GM23338 (cell line): ENCODE measurements around the gene GUCY2C. TPM values are rescaled to one million over a fixed set of nuclear protein-coding genes. Genes with fewer than 3 reads are reported as not detected.

Experiments
- ATAC-seq: fragments of 200-7000 bp; cut with Tn5 transposase; 3 replicates; pipeline ENCODE4 v1.9.1; 2020
- DNase-seq: peaks from one replicate; pipeline ENCODE4 v3.0.0-alpha.2; 2015; ENCODE audit warnings: low spot score
- H2AFZ ChIP-seq: fragments of 200-600 bp; sonication (generic); 2 replicates; pipeline ENCODE4 v1.8.0; 2016; ENCODE audit warnings: antibody characterized with exemption, mild to moderate bottlenecking, moderate library complexity
- H3F3A ChIP-seq: fragments of 200-600 bp; sonication (generic); replicated peaks from 2 replicates; pipeline ENCODE4 v1.8.0; 2017; ENCODE audit warnings: antibody characterized with exemption, mixed run types, low read depth
- H3K27ac ChIP-seq: fragments of 200-600 bp; sonication (generic); 2 replicates; pipeline ENCODE4 v1.6.1; 2016; ENCODE audit warnings: low read depth
- H3K27me3 ChIP-seq: fragments of 200-600 bp; sonication (generic); 2 replicates; pipeline ENCODE4 v1.8.0; 2016; ENCODE audit warnings: mild to moderate bottlenecking, mixed run types, moderate library complexity; ENCODE audit not compliant: insufficient read depth
- H3K36me3 ChIP-seq: fragments of 200-600 bp; sonication (generic); 2 replicates; pipeline ENCODE4 v1.8.0; 2016; ENCODE audit warnings: mild to moderate bottlenecking; ENCODE audit not compliant: insufficient read depth
- H3K4me1 ChIP-seq: fragments of 200-600 bp; sonication (generic); 2 replicates; pipeline ENCODE4 v1.8.0; 2016; ENCODE audit warnings: mild to moderate bottlenecking, moderate library complexity; ENCODE audit not compliant: insufficient read depth
- H3K4me2 ChIP-seq: fragments of 200-600 bp; sonication (generic); 2 replicates; pipeline ENCODE4 v1.7.1; 2017; ENCODE audit warnings: mixed run types
- H3K4me3 ChIP-seq: fragments of 200-600 bp; sonication (generic); 2 replicates; pipeline ENCODE4 v1.6.1; 2016; ENCODE audit warnings: mixed run types
- H3K79me2 ChIP-seq: fragments of 200-600 bp; sonication (generic); replicated peaks from 2 replicates; pipeline ENCODE4 v1.8.0; 2017; ENCODE audit warnings: mild to moderate bottlenecking; ENCODE audit not compliant: insufficient read depth
- H3K9me2 ChIP-seq: fragments of 200-600 bp; sonication (generic); 2 replicates; pipeline ENCODE4 v1.8.0; 2017; ENCODE audit not compliant: insufficient read depth
- H4K20me1 ChIP-seq: fragments of 200-600 bp; sonication (generic); replicated peaks from 2 replicates; pipeline ENCODE4 v1.8.0; 2017; ENCODE audit warnings: mild to moderate bottlenecking; ENCODE audit not compliant: insufficient read depth
- H3K27ac Mint-ChIP-seq: 2 replicates; pipeline ENCODE4 v1.8.0; 2020; ENCODE audit warnings: inconsistent platforms, mild to moderate bottlenecking, moderate library complexity, mixed read lengths
- H3K27me3 Mint-ChIP-seq: 3 replicates; pipeline ENCODE4 v1.8.0; 2022; ENCODE audit warnings: low read depth, mild to moderate bottlenecking, moderate library complexity, mixed read lengths, inconsistent platforms; ENCODE audit not compliant: insufficient read depth, poor library complexity
- H3K36me3 Mint-ChIP-seq: 3 replicates; pipeline ENCODE4 v1.8.0; 2021; ENCODE audit warnings: low read depth, mild to moderate bottlenecking, inconsistent platforms, moderate library complexity, mixed read lengths
- H3K4me1 Mint-ChIP-seq: 3 replicates; pipeline ENCODE4 v1.8.0; 2020; ENCODE audit warnings: mild to moderate bottlenecking, inconsistent platforms, mixed read lengths
- H3K4me3 Mint-ChIP-seq: 3 replicates; pipeline ENCODE4 v1.8.0; 2021; ENCODE audit warnings: moderate library complexity, mild to moderate bottlenecking, inconsistent platforms, mixed read lengths
- H3K9me3 Mint-ChIP-seq: 3 replicates; pipeline ENCODE4 v1.8.0; 2020; ENCODE audit warnings: moderate library complexity, mild to moderate bottlenecking, inconsistent platforms, mixed read lengths
- CREB1 ChIP-seq: fragments of 250-450 bp; sonication (Bioruptor Pico); IDR thresholded peaks from 2 replicates; pipeline ENCODE4 v1.5.0; 2020; ENCODE audit warnings: low read depth, mild to moderate bottlenecking, moderate library complexity
- CTCF ChIP-seq, 2 experiments: fragments of 200-600 bp in 1 of 2; sonication (generic) in 1 of 2; conservative IDR thresholded peaks; 2 replicates each; pipeline versions ENCODE4 v1.5.1 to v1.6.1; 2016 to 2017; ENCODE audit warnings: antibody characterized with exemption in 2 of 2, low read depth in 2 of 2, mild to moderate bottlenecking in 2 of 2, moderate library complexity in 1 of 2
- ETS1 ChIP-seq: IDR thresholded peaks from 2 replicates; pipeline ENCODE4 v1.6.1; 2016; ENCODE audit warnings: antibody characterized with exemption
- EZH2phosphoT487 ChIP-seq: fragments of 200-600 bp; sonication (generic); IDR thresholded peaks from one replicate; pipeline ENCODE4 v1.8.1; 2018; ENCODE audit warnings: antibody characterized with exemption; ENCODE audit not compliant: unreplicated experiment
- JUNB ChIP-seq: IDR thresholded peaks from one replicate; pipeline ENCODE4 v1.6.1; 2016; ENCODE audit warnings: antibody characterized with exemption; ENCODE audit not compliant: unreplicated experiment
- POLR2AphosphoS5 ChIP-seq: IDR thresholded peaks from 2 replicates; pipeline ENCODE4 v1.6.1; 2016; ENCODE audit warnings: antibody characterized with exemption, low read depth
- STAT1 ChIP-seq: IDR thresholded peaks from one replicate; pipeline ENCODE4 v1.6.1; 2016; ENCODE audit warnings: antibody characterized with exemption; ENCODE audit not compliant: unreplicated experiment
- ZNF114 ChIP-seq: fragments of 250-450 bp; sonication (Bioruptor Pico); IDR thresholded peaks from 2 replicates; pipeline ENCODE4 v1.5.0; 2020; ENCODE audit warnings: mild to moderate bottlenecking, moderate library complexity
- polyA plus RNA-seq: library from polyadenylated mRNA; unstranded; fragments of >200 nt; fragmentation: Nextera tagmentation; extraction: Ambion mirVana; gene quantifications from 2 replicates; pipeline ENCODE4 v1.2.1, GENCODE V29; 2016
- total RNA-seq: library from RNA; depleted of rRNA; stranded (reverse); fragments of >200 nt; shearing (Covaris generic); gene quantifications from 2 replicates; pipeline ENCODE4 v1.2.3, GENCODE V29; 2014
- TF ChIP-seq, protein P1 (sequence below): fragments of 250-450 bp; sonication (Bioruptor Pico); IDR thresholded peaks from 2 replicates; pipeline ENCODE4 v1.5.0; 2020; ENCODE audit warnings: mild to moderate bottlenecking, moderate library complexity
- TF ChIP-seq, protein P2 (sequence below): IDR thresholded peaks from one replicate; pipeline ENCODE4 v1.6.1; 2018; ENCODE audit warnings: antibody characterized with exemption; ENCODE audit not compliant: unreplicated experiment

GUCY2C gene
- total and polyA plus RNA-seq, 2 experiments from 2014 or later, result 2.1 to 3.1 TPM

- TF ChIP-seq, protein P1, sequence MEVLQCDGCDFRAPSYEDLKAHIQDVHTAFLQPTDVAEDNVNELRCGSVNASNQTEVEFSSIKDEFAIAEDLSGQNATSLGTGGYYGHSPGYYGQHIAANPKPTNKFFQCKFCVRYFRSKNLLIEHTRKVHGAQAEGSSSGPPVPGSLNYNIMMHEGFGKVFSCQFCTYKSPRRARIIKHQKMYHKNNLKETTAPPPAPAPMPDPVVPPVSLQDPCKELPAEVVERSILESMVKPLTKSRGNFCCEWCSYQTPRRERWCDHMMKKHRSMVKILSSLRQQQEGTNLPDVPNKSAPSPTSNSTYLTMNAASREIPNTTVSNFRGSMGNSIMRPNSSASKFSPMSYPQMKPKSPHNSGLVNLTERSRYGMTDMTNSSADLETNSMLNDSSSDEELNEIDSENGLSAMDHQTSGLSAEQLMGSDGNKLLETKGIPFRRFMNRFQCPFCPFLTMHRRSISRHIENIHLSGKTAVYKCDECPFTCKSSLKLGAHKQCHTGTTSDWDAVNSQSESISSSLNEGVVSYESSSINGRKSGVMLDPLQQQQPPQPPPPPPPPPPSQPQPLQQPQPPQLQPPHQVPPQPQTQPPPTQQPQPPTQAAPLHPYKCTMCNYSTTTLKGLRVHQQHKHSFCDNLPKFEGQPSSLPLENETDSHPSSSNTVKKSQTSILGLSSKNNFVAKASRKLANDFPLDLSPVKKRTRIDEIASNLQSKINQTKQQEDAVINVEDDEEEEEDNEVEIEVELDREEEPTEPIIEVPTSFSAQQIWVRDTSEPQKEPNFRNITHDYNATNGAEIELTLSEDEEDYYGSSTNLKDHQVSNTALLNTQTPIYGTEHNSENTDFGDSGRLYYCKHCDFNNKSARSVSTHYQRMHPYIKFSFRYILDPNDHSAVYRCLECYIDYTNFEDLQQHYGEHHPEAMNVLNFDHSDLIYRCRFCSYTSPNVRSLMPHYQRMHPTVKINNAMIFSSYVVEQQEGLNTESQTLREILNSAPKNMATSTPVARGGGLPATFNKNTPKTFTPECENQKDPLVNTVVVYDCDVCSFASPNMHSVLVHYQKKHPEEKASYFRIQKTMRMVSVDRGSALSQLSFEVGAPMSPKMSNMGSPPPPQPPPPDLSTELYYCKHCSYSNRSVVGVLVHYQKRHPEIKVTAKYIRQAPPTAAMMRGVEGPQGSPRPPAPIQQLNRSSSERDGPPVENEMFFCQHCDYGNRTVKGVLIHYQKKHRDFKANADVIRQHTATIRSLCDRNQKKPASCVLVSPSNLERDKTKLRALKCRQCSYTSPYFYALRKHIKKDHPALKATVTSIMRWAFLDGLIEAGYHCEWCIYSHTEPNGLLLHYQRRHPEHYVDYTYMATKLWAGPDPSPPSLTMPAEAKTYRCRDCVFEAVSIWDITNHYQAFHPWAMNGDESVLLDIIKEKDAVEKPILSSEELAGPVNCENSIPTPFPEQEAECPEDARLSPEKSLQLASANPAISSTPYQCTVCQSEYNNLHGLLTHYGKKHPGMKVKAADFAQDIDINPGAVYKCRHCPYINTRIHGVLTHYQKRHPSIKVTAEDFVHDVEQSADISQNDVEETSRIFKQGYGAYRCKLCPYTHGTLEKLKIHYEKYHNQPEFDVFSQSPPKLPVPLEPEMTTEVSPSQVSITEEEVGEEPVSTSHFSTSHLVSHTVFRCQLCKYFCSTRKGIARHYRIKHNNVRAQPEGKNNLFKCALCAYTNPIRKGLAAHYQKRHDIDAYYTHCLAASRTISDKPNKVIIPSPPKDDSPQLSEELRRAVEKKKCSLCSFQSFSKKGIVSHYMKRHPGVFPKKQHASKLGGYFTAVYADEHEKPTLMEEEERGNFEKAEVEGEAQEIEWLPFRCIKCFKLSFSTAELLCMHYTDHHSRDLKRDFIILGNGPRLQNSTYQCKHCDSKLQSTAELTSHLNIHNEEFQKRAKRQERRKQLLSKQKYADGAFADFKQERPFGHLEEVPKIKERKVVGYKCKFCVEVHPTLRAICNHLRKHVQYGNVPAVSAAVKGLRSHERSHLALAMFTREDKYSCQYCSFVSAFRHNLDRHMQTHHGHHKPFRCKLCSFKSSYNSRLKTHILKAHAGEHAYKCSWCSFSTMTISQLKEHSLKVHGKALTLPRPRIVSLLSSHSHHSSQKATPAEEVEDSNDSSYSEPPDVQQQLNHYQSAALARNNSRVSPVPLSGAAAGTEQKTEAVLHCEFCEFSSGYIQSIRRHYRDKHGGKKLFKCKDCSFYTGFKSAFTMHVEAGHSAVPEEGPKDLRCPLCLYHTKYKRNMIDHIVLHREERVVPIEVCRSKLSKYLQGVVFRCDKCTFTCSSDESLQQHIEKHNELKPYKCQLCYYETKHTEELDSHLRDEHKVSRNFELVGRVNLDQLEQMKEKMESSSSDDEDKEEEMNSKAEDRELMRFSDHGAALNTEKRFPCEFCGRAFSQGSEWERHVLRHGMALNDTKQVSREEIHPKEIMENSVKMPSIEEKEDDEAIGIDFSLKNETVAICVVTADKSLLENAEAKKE, result no peak
- TF ChIP-seq ZNF114 (no peak), CTCF (conservative IDR thresholded peaks at IDR 0.05; ENCODE audit: low read depth in 2 of 2) (no peak), ETS1 (no peak)
These were observed 104.7 kb downstream of the GUCY2C start (continued) for GRCh38 chr12:14591719-14592118.

DNA sequence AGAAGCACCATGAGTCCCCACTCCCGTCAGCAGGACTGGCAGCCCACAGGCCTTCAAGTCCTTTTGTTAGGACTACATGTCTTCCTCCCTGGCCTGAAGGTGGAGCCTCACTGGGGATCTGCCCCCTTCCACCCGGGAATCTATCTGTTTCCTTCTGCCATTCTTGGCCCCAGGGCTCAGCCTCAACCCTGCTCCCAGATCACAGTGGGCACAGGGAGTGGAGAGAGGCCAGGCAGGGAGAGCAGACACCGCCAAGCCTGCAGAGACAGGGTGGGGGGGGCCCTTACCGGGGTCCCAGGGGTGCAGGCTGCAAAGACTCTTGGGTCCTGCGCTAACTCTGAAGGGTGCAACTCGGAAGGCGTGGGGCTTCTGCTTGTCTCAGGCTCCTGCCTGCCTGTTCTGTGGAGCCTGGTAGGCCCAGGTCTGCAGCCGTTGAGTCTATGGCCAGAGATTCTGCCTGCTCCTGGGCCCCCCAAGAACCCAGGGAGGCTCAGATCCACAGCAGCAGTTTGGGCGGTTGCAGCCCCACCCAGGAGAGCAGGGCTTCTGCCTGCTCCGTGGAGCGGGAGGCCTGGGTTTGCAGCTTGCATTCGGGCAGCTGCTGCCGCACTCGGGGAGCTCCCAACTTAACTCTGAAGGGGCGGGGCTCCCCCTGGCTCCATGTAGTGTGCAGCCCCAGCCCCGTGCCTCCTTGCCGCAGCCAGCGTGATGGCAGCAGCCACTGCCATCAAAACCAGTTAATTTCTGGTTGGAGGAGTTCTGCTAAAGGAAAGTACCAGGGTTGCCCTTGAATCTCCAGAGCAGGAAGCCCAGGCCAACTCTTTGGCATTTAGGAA is 107.0 kb downstream of the GUCY2C start:
- Histone ChIP-seq H3K4me2 (no peak overlapping the region), H3F3A (0 out of 2 replicates have a peak, but pooled peaks cover 1% of the 10 kb centered on the region), H3K27ac (no peak overlapping the region), H2AFZ (peak overlapping the region; percentile 97), H3K9me2 (no peaks in the 10 kb centered on the region), H3K4me1 (no peaks in the 10 kb centered on the region), H3K36me3 (no peaks in the 10 kb centered on the region), H3K4me3 (no peak overlapping the region), H3K79me2 (no peaks in the 10 kb centered on the region), H3K27me3 (no peaks in the 10 kb centered on the region), H4K20me1 (no peaks in the 10 kb centered on the region)
- Mint-ChIP-seq H3K36me3 (no peaks in the 10 kb centered on the region), H3K27ac (no peak overlapping the region), H3K4me3 (no peak overlapping the region), H3K27me3 (peaks cover 12% of the 10 kb centered on the region), H3K4me1 (no peaks in the 10 kb centered on the region; the same call in 2 of the 3 replicates), H3K9me3 (peaks cover 3% of the 10 kb centered on the region; the same call in 1 of the 3 replicates)
- ATAC-seq (peak; percentile 97), DNase-seq (peak; percentile 63)
- no peak for TF ChIP-seq STAT1
- TF ChIP-seq POLR2AphosphoS5, result no peak
- no peak for TF ChIP-seq CREB1 (CRISPR knock-in tag)
- TF ChIP-seq, protein P2, sequence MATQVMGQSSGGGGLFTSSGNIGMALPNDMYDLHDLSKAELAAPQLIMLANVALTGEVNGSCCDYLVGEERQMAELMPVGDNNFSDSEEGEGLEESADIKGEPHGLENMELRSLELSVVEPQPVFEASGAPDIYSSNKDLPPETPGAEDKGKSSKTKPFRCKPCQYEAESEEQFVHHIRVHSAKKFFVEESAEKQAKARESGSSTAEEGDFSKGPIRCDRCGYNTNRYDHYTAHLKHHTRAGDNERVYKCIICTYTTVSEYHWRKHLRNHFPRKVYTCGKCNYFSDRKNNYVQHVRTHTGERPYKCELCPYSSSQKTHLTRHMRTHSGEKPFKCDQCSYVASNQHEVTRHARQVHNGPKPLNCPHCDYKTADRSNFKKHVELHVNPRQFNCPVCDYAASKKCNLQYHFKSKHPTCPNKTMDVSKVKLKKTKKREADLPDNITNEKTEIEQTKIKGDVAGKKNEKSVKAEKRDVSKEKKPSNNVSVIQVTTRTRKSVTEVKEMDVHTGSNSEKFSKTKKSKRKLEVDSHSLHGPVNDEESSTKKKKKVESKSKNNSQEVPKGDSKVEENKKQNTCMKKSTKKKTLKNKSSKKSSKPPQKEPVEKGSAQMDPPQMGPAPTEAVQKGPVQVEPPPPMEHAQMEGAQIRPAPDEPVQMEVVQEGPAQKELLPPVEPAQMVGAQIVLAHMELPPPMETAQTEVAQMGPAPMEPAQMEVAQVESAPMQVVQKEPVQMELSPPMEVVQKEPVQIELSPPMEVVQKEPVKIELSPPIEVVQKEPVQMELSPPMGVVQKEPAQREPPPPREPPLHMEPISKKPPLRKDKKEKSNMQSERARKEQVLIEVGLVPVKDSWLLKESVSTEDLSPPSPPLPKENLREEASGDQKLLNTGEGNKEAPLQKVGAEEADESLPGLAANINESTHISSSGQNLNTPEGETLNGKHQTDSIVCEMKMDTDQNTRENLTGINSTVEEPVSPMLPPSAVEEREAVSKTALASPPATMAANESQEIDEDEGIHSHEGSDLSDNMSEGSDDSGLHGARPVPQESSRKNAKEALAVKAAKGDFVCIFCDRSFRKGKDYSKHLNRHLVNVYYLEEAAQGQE, result no peak
- TF ChIP-seq ZNF114, result no peak
- TF ChIP-seq ETS1, result no peak
- no peak for TF ChIP-seq JUNB
- TF ChIP-seq EZH2phosphoT487, result no peak
